CD4-positive, alpha-beta T cell (primary cell): ENCODE data around the gene FZD8. TPM values are rescaled to one million over a fixed set of nuclear protein-coding genes. Genes with fewer than 3 reads are reported as not detected.

Experiments used
- ATAC-seq: fragments of 200-7000 bp; cut with Tn5 transposase; one replicate; pipeline ENCODE4 v1.10.0; 2022; ENCODE audit warnings: mild to moderate bottlenecking; ENCODE audit not compliant: poor library complexity
- CTCF ChIA-PET: fragments of 350-600 bp; sonication (Branson Sonifier 250); formaldehyde crosslinking; loops from one replicate; lab custom pipeline; 2021; ENCODE audit warnings: antibody characterized with exemption, inconsistent platforms; lab: Charles Lee
- POLR2A ChIA-PET: fragments of 350-600 bp; sonication (Branson Sonifier 250); formaldehyde crosslinking; loops from one replicate; lab custom pipeline; 2021; ENCODE audit warnings: antibody characterized with exemption, inconsistent platforms; lab: Charles Lee
- DNase-seq, 14 experiments: peaks; one replicate each; pipeline ENCODE4 v3.0.0-alpha.2; 2013 to 2020; ENCODE audit warnings: mixed read lengths in 2 of 14
- H3K27ac ChIP-seq, 2 donors: one replicate each; pipeline versions ENCODE4 v1.5.1 to v1.7.0; 2013; ENCODE audit warnings: low read length in 2 of 2, low read depth in 1 of 2, mild to moderate bottlenecking in 1 of 2
- H3K27me3 ChIP-seq, 2 experiments: 1 replicate in 1 of 2; 2 replicates in 1 of 2; pipeline versions ENCODE4 v1.6.1 to v1.7.0; 2013; ENCODE audit warnings: low read length in 2 of 2, control low read depth in 1 of 2, mild to moderate bottlenecking in 1 of 2, moderate library complexity in 1 of 2; ENCODE audit not compliant: insufficient read depth in 2 of 2, control insufficient read depth in 1 of 2
- H3K36me3 ChIP-seq: one replicate; pipeline ENCODE4 v1.6.1; 2013; ENCODE audit warnings: low read length, control low read depth; ENCODE audit not compliant: insufficient read depth
- H3K4me1 ChIP-seq: one replicate; pipeline ENCODE4 v1.6.1; 2013; ENCODE audit warnings: low read length, control low read depth; ENCODE audit not compliant: insufficient read depth
- H3K4me3 ChIP-seq: one replicate; pipeline ENCODE4 v1.5.1; 2013; ENCODE audit warnings: mild to moderate bottlenecking, low read length, moderate library complexity
- H3K9me3 ChIP-seq, 2 experiments: 1 replicate in 1 of 2; 2 replicates in 1 of 2; pipeline versions ENCODE4 v1.6.1 to v1.7.0; 2013; ENCODE audit warnings: low read length in 2 of 2, mild to moderate bottlenecking in 2 of 2, control low read depth in 1 of 2, moderate library complexity in 1 of 2; ENCODE audit not compliant: control insufficient read depth in 1 of 2, insufficient read depth in 1 of 2
- H3K27ac Mint-ChIP-seq: one replicate; pipeline ENCODE4 v1.8.0; 2020; ENCODE audit warnings: mixed read lengths
- H3K27me3 Mint-ChIP-seq: one replicate; pipeline ENCODE4 v1.8.0; 2021; ENCODE audit warnings: mixed read lengths
- H3K36me3 Mint-ChIP-seq: one replicate; pipeline ENCODE4 v1.8.0; 2021; ENCODE audit warnings: low read depth, mixed read lengths
- H3K4me1 Mint-ChIP-seq: one replicate; pipeline ENCODE4 v1.8.0; 2021; ENCODE audit warnings: low read depth, mixed read lengths
- H3K4me3 Mint-ChIP-seq: one replicate; pipeline ENCODE4 v1.8.0; 2020; ENCODE audit warnings: mild to moderate bottlenecking, mixed read lengths
- H3K9me3 Mint-ChIP-seq: one replicate; pipeline ENCODE4 v1.8.0; 2020; ENCODE audit warnings: mixed read lengths
- CTCF ChIP-seq: fragments of 200-600 bp; IDR thresholded peaks from one replicate; pipeline ENCODE4 v1.8.0; 2022; ENCODE audit warnings: antibody characterized with exemption, mild to moderate bottlenecking
- intact Hi-C, 2 experiments: fragments of 100-400 bp; cut with DNase I in 1 of 2; cut with micrococcal nuclease in 1 of 2; formaldehyde crosslinking; loops; one replicate each; pipeline versions ENCODE4 v1.15.1 to v1.9.0; 2023 to 2025; cut with DNase I, micrococcal nuclease
- total RNA-seq, 174 experiments: library from RNA in 2 of 174; stranded (reverse) in 2 of 174; gene quantifications; one replicate each; pipeline ENCODE4 v1.2.3 and lab custom pipeline; 2021 to 2026

The FZD8 gene
- total RNA-seq, 2 experiments from 2014 or later, result 2.1 to 2.2 TPM

GRCh38 chr10:35637462-35637861, 4.6 kb downstream of the FZD8 start:
- H3K4me1 ChIP-seq, result peaks cover 20% of the 10 kb centered on the region
- TF ChIP-seq CTCF, result no peak
- no peak overlapping the region for H3K4me3 ChIP-seq
- CTCF ChIA-PET, result interaction anchor here (0.6 kb wide), 1 partner anchor 145 kb away, joined by 3 read pairs; no protein-coding TSS in a partner anchor
- Mint-ChIP-seq H3K4me3 (peak overlapping the region; percentile 51), H3K27ac (no peak overlapping the region), H3K9me3 (no peaks in the 10 kb centered on the region), H3K4me1 (peaks cover 23% of the 10 kb centered on the region), H3K27me3 (peaks cover 71% of the 10 kb centered on the region), H3K36me3 (no peaks in the 10 kb centered on the region)
- POLR2A ChIA-PET, result interaction anchor here (1.3 kb wide), 1 partner anchor 9 kb away, joined by 3 read pairs; no protein-coding TSS in a partner anchor
- intact Hi-C loops, result loop anchor here (5.0 to 10.0 kb wide), 3 partner anchors 403 to 1245 kb away; no protein-coding TSS in a partner anchor
- H3K27ac ChIP-seq, result no peak overlapping the region
- no peak for ATAC-seq
- H3K9me3 ChIP-seq, result no peaks in the 10 kb centered on the region
- H3K36me3 ChIP-seq, result no peaks in the 10 kb centered on the region
- DNase-seq, result no peak
- peaks cover 12 to 29% of the 10 kb centered on the region in 2 experiments for H3K27me3 ChIP-seq

GRCh38 chr10:35636956-35637355, 5.1 kb downstream of the FZD8 start:
- H3K27ac Mint-ChIP-seq, result no peak overlapping the region
- no peak for ATAC-seq
- ChIA-PET POLR2A (interaction anchor here (1.3 kb wide), 1 partner anchor 9 kb away, joined by 3 read pairs; no protein-coding TSS in a partner anchor), CTCF (no interaction called here)
- Histone ChIP-seq H3K4me3 (no peak overlapping the region), H3K27me3 (peaks cover 12 to 29% of the 10 kb centered on the region in 2 experiments), H3K36me3 (no peaks in the 10 kb centered on the region), H3K27ac (no peak overlapping the region), H3K9me3 (no peaks in the 10 kb centered on the region), H3K4me1 (peaks cover 16% of the 10 kb centered on the region)
- DNase-seq, result no peak
- peaks cover 71% of the 10 kb centered on the region for H3K27me3 Mint-ChIP-seq
- intact Hi-C loops, result loop anchor here (5.0 to 10.0 kb wide), 3 partner anchors 402 to 1245 kb away; no protein-coding TSS in a partner anchor
- peaks cover 19% of the 10 kb centered on the region for H3K4me1 Mint-ChIP-seq
- no peaks in the 10 kb centered on the region for H3K9me3 Mint-ChIP-seq
- H3K36me3 Mint-ChIP-seq, result no peaks in the 10 kb centered on the region
- TF ChIP-seq CTCF, result no peak
- peak overlapping the region; percentile 53 for H3K4me3 Mint-ChIP-seq

- CTCF ChIA-PET, result interaction anchor here (0.8 to 0.9 kb wide), 3 partner anchors 9 to 24 kb away, joined by 3 to 4 read pairs (median 3); no protein-coding TSS in a partner anchor
- H3K36me3 ChIP-seq, result no peaks in the 10 kb centered on the region
- POLR2A ChIA-PET, result no interaction called here
- ATAC-seq (peak; percentile 78), DNase-seq (peak in 6 of 14 experiments; percentile 22 to 76 (median 62))
- H3K9me3 ChIP-seq, result no peaks in the 10 kb centered on the region
- TF ChIP-seq CTCF, result peak; percentile 84
- H3K4me1 ChIP-seq, result peaks cover 10% of the 10 kb centered on the region
- Mint-ChIP-seq H3K27ac (no peak overlapping the region), H3K4me1 (peaks cover 15% of the 10 kb centered on the region), H3K27me3 (peaks cover 76% of the 10 kb centered on the region), H3K4me3 (no peak overlapping the region), H3K36me3 (no peaks in the 10 kb centered on the region), H3K9me3 (no peaks in the 10 kb centered on the region)
- H3K27ac ChIP-seq, result no peak overlapping the region
- no peak overlapping the region for H3K4me3 ChIP-seq
- intact Hi-C loops, result loop anchor here (5.0 to 10.0 kb wide), 3 partner anchors 401 to 1247 kb away; no protein-coding TSS in a partner anchor
- peaks cover 12 to 29% of the 10 kb centered on the region in 2 experiments for H3K27me3 ChIP-seq
Measured at GRCh38 chr10:35635576-35635975, 6.5 kb downstream of the FZD8 start.
